SU-DHL-6 (cell line): ENCODE results near the gene RASA1.

Experiments
- H2AFZ ChIP-seq: fragments of 200-600 bp; sonication (generic); 2 replicates; pipeline ENCODE4 v1.6.1; 2014; ENCODE audit warnings: low read depth, mild to moderate bottlenecking, moderate library complexity, mixed read lengths, antibody characterized with exemption, low read length; ENCODE audit not compliant: severe bottlenecking
- H3F3A ChIP-seq: fragments of 200-600 bp; shearing (Covaris generic); 2 replicates; pipeline ENCODE4 v1.6.0; 2016; ENCODE audit warnings: antibody characterized with exemption, mild to moderate bottlenecking; ENCODE audit not compliant: insufficient read depth
- H3K27ac ChIP-seq: fragments of 200-600 bp; sonication (generic); 2 replicates; pipeline ENCODE4 v1.5.1; 2016; ENCODE audit warnings: low read depth, mild to moderate bottlenecking, low read length, moderate library complexity, mixed read lengths
- H3K27me3 ChIP-seq: fragments of 200-600 bp; sonication (generic), shearing (Covaris generic); 2 replicates; pipeline ENCODE4 v1.6.0; 2014; ENCODE audit warnings: mild to moderate bottlenecking, low read length
- H3K36me3 ChIP-seq: fragments of 200-600 bp; sonication (generic); 2 replicates; pipeline ENCODE4 v1.6.1; 2014; ENCODE audit warnings: mild to moderate bottlenecking, low read length, mixed read lengths
- H3K4me2 ChIP-seq: fragments of 300-600, 200-600 bp; shearing (Covaris generic), sonication (generic); 2 replicates; pipeline ENCODE4 v1.6.0; 2014; ENCODE audit warnings: low read length, low read depth, mild to moderate bottlenecking; ENCODE audit not compliant: poor library complexity, severe bottlenecking
- H3K4me3 ChIP-seq: fragments of 200-600 bp; sonication (generic); 2 replicates; pipeline ENCODE4 v1.5.1; 2014; ENCODE audit warnings: antibody characterized with exemption, low read length, mild to moderate bottlenecking, mixed read lengths; ENCODE audit not compliant: insufficient read depth, poor library complexity, severe bottlenecking
- H3K79me2 ChIP-seq: fragments of 200-600 bp; sonication (generic); 2 replicates; pipeline ENCODE4 v1.6.1; 2014; ENCODE audit warnings: mild to moderate bottlenecking, low read length, moderate library complexity; ENCODE audit not compliant: insufficient read depth
- H3K9ac ChIP-seq: fragments of 200-600 bp; sonication (generic); 2 replicates; pipeline ENCODE4 v1.7.0; 2014; ENCODE audit warnings: mild to moderate bottlenecking, low read length
- H3K9me2 ChIP-seq: fragments of 200-600 bp; sonication (generic); replicated peaks from 2 replicates; pipeline ENCODE4 v1.6.1; 2014; ENCODE audit warnings: low read length; ENCODE audit not compliant: insufficient read depth
- H3K9me3 ChIP-seq: fragments of 200-600 bp; sonication (generic); 2 replicates; pipeline ENCODE4 v1.6.1; 2014; ENCODE audit warnings: low read length, mixed read lengths; ENCODE audit not compliant: insufficient read depth
- H4K20me1 ChIP-seq: fragments of 200-600 bp; sonication (generic); 2 replicates; pipeline ENCODE4 v1.6.1; 2014; ENCODE audit warnings: low read depth, mild to moderate bottlenecking, antibody characterized with exemption, low read length, moderate library complexity, mixed read lengths
- CTCF ChIP-seq: fragments of 200-600 bp; sonication (generic); IDR thresholded peaks from one replicate; pipeline ENCODE4 v1.5.1; 2017; ENCODE audit warnings: antibody characterized with exemption, mild to moderate bottlenecking, low read length, moderate library complexity; ENCODE audit not compliant: insufficient read depth, poor library complexity, severe bottlenecking
- EZH2phosphoT487 ChIP-seq: fragments of 200-600 bp; sonication (generic), shearing (Covaris generic); conservative IDR thresholded peaks from 2 replicates; pipeline ENCODE4 v1.6.1; 2018; ENCODE audit warnings: mild to moderate bottlenecking, antibody characterized with exemption, low read length, moderate library complexity, mixed read lengths

RASA1 gene

GRCh38 chr5:87300176-87300575, 32.5 kb downstream of the RASA1 start:
- H3K4me3 ChIP-seq = no peak overlapping the region
- H3K9ac ChIP-seq = no peak overlapping the region
- H3K9me2 ChIP-seq = no peaks in the 10 kb centered on the region
- no peak overlapping the region for H3K27ac ChIP-seq
- H3K4me2 ChIP-seq = no peak overlapping the region
- no peaks in the 10 kb centered on the region for H3F3A ChIP-seq
- peaks cover 54% of the 10 kb centered on the region for H3K79me2 ChIP-seq
- H2AFZ ChIP-seq = no peak overlapping the region
- H4K20me1 ChIP-seq = no peaks in the 10 kb centered on the region
- H3K9me3 ChIP-seq = no peaks in the 10 kb centered on the region
- TF ChIP-seq EZH2phosphoT487 = no peak
- TF ChIP-seq CTCF = no peak
- H3K36me3 ChIP-seq = peaks cover 6% of the 10 kb centered on the region
- no peaks in the 10 kb centered on the region for H3K27me3 ChIP-seq

GRCh38 chr5:87300744-87301143, 33.1 kb downstream of the RASA1 start:
- Histone ChIP-seq H3K36me3 (peaks cover 12% of the 10 kb centered on the region), H3K9me3 (no peaks in the 10 kb centered on the region), H3K9me2 (no peaks in the 10 kb centered on the region), H4K20me1 (no peaks in the 10 kb centered on the region), H3K4me2 (no peak overlapping the region), H3K79me2 (peaks cover 49% of the 10 kb centered on the region), H3K27ac (no peak overlapping the region), H2AFZ (no peak overlapping the region), H3K4me3 (no peak overlapping the region), H3K9ac (no peak overlapping the region), H3K27me3 (no peaks in the 10 kb centered on the region), H3F3A (no peaks in the 10 kb centered on the region)
- TF ChIP-seq EZH2phosphoT487 (no peak), CTCF (no peak)

- Histone ChIP-seq H3K9ac (no peak overlapping the region), H3K79me2 (peaks cover 36% of the 10 kb centered on the region), H3K36me3 (peaks cover 13% of the 10 kb centered on the region), H3K27me3 (no peaks in the 10 kb centered on the region), H3K27ac (no peak overlapping the region), H3K4me2 (no peak overlapping the region), H4K20me1 (no peaks in the 10 kb centered on the region), H3K9me2 (no peaks in the 10 kb centered on the region), H3K9me3 (no peaks in the 10 kb centered on the region), H3K4me3 (no peak overlapping the region), H2AFZ (no peak overlapping the region), H3F3A (no peaks in the 10 kb centered on the region)
- TF ChIP-seq EZH2phosphoT487 (no peak), CTCF (no peak)
Observed at GRCh38 chr5:87302061-87302460, 34.4 kb downstream of the RASA1 start.
